HG03196 (cell line): Measurements from ENCODE around the gene CALD1.

ENCODE experiments used
- ATAC-seq: cut with Tn5 transposase; IDR thresholded peaks from one replicate; pipeline ENCODE4 v1.9.1; 2021; ENCODE audit not compliant: unreplicated experiment

The CALD1 gene

DNA sequence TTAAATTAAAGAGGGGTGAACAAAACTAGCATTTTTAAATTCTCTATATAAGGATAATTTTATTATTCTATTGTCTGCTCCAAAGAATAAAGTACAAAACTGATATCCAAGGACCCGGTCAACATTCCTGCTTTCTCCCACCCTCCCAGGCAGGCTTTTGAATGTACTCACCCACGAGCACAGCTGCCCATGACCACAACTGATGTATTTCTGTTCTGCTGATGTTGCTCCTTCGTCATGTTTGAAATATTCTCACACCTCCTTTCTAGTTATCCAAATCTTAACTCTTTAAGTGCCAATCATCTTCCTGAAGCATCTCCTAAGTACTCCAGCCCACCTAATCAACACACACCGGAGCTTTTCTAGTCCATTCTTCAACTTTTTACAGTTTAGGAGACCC lies 46.7 kb downstream of the CALD1 start:
- no peak for ATAC-seq

- ATAC-seq: no peak
Measured at GRCh38 chr7:134827436-134827835, 48.0 kb downstream of the CALD1 start.

DNA sequence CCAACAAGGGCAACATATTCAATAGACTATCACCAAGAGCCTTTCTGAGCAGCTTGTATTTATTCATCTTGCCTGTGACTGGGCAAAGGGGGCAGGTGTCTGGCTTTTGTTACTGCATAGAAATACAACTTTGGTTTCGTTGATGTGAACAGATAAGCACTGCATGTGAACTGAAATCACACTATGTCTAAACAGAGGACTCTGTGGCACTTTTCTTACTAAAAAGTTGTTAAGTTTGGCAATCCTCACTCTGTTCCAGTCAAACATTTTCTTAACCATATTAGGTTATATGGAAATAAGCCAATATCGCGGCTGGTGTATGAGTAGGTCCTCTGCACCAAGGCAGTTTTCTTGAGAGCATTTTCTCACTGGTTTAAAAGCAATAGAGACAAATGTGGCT lies 48.5 kb downstream of the CALD1 start:
- no peak for ATAC-seq

DNA sequence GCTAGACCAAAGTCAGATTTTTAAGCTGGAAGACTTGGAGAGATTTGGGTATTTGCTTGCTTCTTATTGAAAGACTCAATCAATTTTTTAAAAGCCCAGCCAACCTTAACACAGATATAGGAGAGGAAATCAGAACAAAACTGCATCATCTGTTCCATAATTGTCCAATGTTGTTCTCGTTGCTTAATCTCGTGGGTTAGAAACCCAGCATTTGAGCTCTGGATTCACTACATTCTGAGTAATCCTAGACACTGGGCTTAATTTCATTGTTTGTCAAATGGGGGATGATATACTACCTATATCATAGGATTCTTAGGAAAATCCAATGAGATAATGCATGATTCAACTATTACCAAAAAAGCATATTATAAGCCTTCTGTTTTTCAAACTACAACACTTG lies 48.9 kb downstream of the CALD1 start:
- ATAC-seq: no peak

GRCh38 chr7:134829380-134829986 lies 50.0 kb downstream of the CALD1 start:
- no peak for ATAC-seq

GRCh38 chr7:134831862-134832261 lies 52.4 kb downstream of the CALD1 start:
- no peak for ATAC-seq

DNA sequence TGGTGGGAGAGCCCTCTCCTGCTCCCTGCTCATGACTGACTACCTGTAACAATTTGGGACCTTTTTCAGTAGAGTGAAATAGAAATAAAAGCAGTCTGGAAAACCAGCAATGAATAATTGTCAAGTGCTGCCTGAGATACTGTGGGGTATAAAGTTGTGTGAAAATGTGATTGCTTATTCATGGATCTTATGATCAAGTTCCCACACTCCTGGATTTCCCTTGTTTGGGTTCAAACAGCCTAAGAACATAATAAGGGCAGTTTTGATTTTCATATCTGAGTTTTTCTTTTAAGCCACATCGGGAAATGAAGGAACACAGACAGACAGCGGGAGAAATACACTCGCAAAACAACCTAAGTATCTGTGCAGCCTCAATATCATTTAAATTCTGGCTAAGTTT lies 52.9 kb downstream of the CALD1 start:
- no peak for ATAC-seq

- no peak for ATAC-seq
Measured at GRCh38 chr7:134834689-134835462, 55.4 kb downstream of the CALD1 start.

DNA sequence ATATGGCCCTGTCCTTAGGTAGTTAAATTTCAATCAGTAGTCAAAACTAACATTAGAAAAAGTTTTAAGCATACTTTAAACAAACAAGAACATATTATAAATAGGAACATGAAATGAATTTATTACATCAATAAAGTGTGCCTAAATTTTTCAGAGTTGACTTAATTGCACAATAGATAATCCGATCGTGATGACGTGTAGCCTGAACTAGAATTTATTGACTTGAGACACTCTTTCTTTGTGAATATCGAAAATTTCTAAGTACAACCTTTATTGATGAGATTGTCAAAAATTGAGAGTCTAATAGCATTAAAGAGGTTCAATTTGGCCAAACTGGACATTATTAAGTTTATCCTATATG lies 56.0 kb downstream of the CALD1 start:
- ATAC-seq: no peak

DNA sequence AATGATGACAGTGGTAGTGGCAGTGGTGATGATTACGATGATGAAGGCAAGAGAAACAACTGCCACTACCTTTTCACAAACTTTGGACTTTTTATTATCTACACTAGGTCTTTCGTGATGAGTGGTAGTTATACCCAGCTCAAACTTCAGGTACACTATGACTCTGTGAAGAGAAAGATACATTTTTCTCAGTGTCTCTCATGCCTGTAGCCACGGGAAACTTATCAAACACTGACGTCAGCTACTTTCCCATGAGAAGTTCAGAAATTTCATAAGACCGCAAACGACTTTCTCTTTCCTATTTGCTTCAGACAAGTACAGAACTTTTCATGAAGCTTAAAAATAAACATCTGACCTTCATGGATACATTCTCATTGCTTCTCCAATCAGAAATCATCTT lies 57.0 kb downstream of the CALD1 start:
- ATAC-seq: no peak

GRCh38 chr7:134839298-134839697 lies 59.9 kb downstream of the CALD1 start:
- ATAC-seq: no peak

DNA sequence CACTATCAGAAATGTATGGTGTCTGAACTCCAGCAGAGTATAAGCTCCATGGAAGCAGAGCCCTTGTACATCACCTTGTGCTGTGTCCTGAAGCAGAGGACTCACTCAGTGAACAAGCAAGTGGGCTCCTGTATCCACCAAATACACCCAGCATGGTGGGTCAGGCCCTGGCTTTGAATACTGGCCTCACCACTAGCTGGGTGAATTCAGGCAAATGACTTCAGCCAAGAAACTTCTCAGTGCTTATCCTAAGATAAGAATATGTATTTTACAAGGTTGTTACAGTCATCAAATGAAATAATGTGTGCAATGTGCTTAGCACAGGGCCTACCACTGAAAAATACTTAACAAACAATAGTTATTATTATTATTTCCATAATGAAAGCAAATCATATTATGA lies 62.6 kb downstream of the CALD1 start:
- no peak for ATAC-seq

GRCh38 chr7:134842886-134843430 lies 63.5 kb downstream of the CALD1 start:
- ATAC-seq: no peak

- ATAC-seq: no peak
Measured at GRCh38 chr7:134844200-134844599, 64.8 kb downstream of the CALD1 start.

GRCh38 chr7:134845461-134845860 lies 66.0 kb downstream of the CALD1 start:
- no peak for ATAC-seq

DNA sequence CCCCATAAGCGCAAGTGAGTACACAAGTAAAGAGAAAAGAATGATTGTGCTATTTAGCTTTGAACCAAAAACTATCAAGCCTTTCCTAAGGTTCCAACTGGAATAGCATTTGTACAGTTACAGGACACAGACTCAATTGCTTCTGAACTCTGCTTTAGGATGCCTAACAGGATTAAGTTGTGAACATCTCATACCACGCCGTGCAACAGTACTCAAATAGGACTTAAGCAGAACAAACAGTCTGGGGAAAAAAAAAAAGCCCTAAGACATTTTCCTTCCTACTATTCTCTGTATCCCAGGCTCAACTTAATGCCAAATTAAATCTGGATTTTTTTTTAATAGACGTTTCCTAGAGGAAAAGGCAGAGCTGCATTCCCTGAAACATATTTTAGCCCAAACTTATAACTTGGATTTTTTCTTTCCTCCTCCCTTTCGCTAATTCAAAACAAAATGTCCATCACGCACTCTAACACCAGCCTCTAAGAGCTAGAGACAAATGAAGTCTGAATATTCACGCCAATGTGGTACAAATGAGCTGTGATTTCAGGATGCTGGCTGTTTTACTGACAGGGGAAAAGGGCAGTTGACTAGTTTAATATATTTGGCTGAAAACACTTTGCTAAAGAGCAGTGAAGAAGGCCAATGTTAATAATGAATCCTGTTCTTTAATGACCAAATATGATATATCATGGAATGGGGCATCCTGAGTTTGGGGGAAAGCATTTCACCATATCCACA lies 68.6 kb downstream of the CALD1 start:
- ATAC-seq: no peak

- no peak for ATAC-seq
Measured at GRCh38 chr7:134850066-134850465, 70.6 kb downstream of the CALD1 start.

DNA sequence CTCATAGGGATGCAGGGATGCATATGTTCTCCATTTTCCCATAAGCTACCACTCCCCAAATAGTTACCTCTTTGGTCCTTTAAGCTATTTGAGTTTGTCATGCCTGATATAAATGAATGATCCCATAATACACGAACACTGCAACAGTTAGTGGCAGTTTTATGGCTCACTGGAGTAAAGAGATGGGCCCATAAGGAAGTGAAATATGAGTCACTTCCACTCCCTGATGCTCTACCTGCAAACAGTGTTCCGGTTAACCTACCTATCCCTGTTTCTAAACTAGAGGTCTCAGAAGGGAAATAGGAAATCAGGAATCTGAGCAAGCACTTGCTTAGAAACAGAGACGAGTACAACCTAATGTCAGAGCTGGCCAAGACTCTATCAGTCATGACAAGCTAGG lies 71.7 kb downstream of the CALD1 start:
- ATAC-seq: no peak

DNA sequence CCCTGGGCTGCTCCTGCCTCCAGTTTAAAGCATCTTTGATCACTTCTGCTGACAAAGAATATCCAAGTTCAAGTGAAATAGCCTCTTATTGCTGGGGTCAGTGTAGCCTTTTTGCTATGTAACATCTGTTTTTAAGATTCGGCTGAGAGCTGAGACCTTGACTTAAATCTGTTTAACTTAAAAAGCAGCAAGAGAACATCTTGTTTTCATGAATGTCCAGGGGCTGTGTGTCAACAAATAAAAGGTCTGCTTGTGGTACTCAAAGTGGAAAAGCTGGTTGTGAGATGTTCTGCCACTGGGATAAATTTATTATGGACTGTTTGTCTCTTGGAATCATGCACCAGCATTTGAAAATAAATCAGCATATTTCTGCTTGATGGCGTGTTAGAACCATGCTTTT lies 73.2 kb downstream of the CALD1 start:
- ATAC-seq: no peak

- no peak for ATAC-seq
Measured at GRCh38 chr7:134854816-134855215, 75.4 kb downstream of the CALD1 start.

DNA sequence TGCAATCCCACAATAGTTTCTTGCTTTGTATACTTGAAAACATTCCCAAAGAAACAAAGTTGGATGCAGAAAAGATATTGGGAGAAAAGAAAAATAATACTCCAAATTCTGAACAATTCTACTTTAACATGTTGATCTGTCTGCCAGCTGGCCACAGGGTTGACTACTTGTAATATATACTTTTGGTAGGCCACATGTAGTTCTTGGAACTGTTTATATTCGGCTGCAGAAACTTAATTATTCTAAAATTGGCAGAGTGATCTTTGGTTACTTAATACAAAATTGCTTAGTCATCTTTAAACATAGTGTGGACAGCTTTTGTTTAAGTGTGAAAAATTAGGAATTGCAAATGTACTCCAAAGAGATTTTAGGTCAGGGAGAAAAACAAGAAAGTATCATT lies 76.0 kb downstream of the CALD1 start:
- ATAC-seq: no peak

GRCh38 chr7:134856091-134856490 lies 76.7 kb downstream of the CALD1 start:
- ATAC-seq: no peak
